Measurements from ENCODE around the gene NEK4.
"Not testable (repeated sequence)": the region's sequence is repeated elsewhere in the genome, so short reads cannot be mapped to it uniquely, and the experiment has no call there.

Gene NEK4

GRCh38 chr3:52676201-52676600 is 94.5 kb downstream of the NEK4 start:
- DNase-seq: not testable (repeated sequence)

GRCh38 chr3:52671676-52672075 is 99.1 kb downstream of the NEK4 start:
- DNase-seq: no peak

- no peak for DNase-seq
Observed at GRCh38 chr3:52670621-52671521, 99.9 kb downstream of the NEK4 start.

- no peak for DNase-seq
Observed at GRCh38 chr3:52663098-52663497, 107.6 kb downstream of the NEK4 start.

GRCh38 chr3:52660046-52660445 is 110.7 kb downstream of the NEK4 start:
- no peak for DNase-seq
